ENCODE results near the gene KATNIP.

The KATNIP gene

GRCh38 chr16:27508476-27508875 is 41.5 kb upstream of the KATNIP start:
- TF ChIP-seq CTCF (IDR thresholded peaks at IDR 0.05; ENCODE audit: low read depth, low read length), result no peak
- peaks cover 91% of the 10 kb centered on the region for H3K36me3 ChIP-seq
- H3K27ac ChIP-seq, result no peak overlapping the region

GRCh38 chr16:27511657-27512448 is 38.1 kb upstream of the KATNIP start:
- Histone ChIP-seq H3K36me3 (peaks cover 78% of the 10 kb centered on the region), H3K27me3 (ENCODE audit: insufficient read depth, low read depth, severe bottlenecking) (no peaks in the 10 kb centered on the region), H3K27ac (no peak overlapping the region), H3K4me3 (ENCODE audit: low read depth, low read length) (no peak overlapping the region), H3K9me3 (ENCODE audit: severe bottlenecking) (no peaks in the 10 kb centered on the region)
- no peak for DNase-seq
- 0 out of 2 replicates have a peak, but pooled peaks have one; percentile 25 for TF ChIP-seq CTCF (IDR thresholded peaks at IDR 0.05; ENCODE audit: low read depth, low read length)

More at GRCh38 chr16:27508476-27508875, 41.5 kb upstream of the KATNIP start:
- no peaks in the 10 kb centered on the region for H3K9me3 ChIP-seq (ENCODE audit: severe bottlenecking)
- H3K27me3 ChIP-seq (ENCODE audit: insufficient read depth, low read depth, severe bottlenecking), result no peaks in the 10 kb centered on the region
- no peak overlapping the region for H3K4me3 ChIP-seq (ENCODE audit: low read depth, low read length)
- DNase-seq, result no peak

- no peak for DNase-seq
- H3K27me3 ChIP-seq (ENCODE audit: insufficient read depth, low read depth, severe bottlenecking), result no peaks in the 10 kb centered on the region
- peaks cover 79% of the 10 kb centered on the region for H3K36me3 ChIP-seq
- H3K9me3 ChIP-seq (ENCODE audit: severe bottlenecking), result no peaks in the 10 kb centered on the region
- H3K27ac ChIP-seq, result no peak overlapping the region
- H3K4me3 ChIP-seq (ENCODE audit: low read depth, low read length), result no peak overlapping the region
- no peak for TF ChIP-seq CTCF (IDR thresholded peaks at IDR 0.05; ENCODE audit: low read depth, low read length)
Measured at GRCh38 chr16:27514806-27515205, 35.1 kb upstream of the KATNIP start.

GRCh38 chr16:27515874-27516353 is 34.0 kb upstream of the KATNIP start:
- Histone ChIP-seq H3K4me3 (ENCODE audit: low read depth, low read length) (no peak overlapping the region), H3K36me3 (peaks cover 75% of the 10 kb centered on the region), H3K27me3 (ENCODE audit: insufficient read depth, low read depth, severe bottlenecking) (no peaks in the 10 kb centered on the region), H3K9me3 (ENCODE audit: severe bottlenecking) (no peaks in the 10 kb centered on the region), H3K27ac (no peak overlapping the region)
- DNase-seq, result peak; percentile 56
- peak; percentile 83 for TF ChIP-seq CTCF (IDR thresholded peaks at IDR 0.05; ENCODE audit: low read depth, low read length)

- no peak overlapping the region for H3K27ac ChIP-seq
- DNase-seq, result no peak
- no peaks in the 10 kb centered on the region for H3K9me3 ChIP-seq (ENCODE audit: severe bottlenecking)
- peaks cover 70% of the 10 kb centered on the region for H3K36me3 ChIP-seq
- H3K4me3 ChIP-seq (ENCODE audit: low read depth, low read length), result no peak overlapping the region
- TF ChIP-seq CTCF (IDR thresholded peaks at IDR 0.05; ENCODE audit: low read depth, low read length), result no peak
- H3K27me3 ChIP-seq (ENCODE audit: insufficient read depth, low read depth, severe bottlenecking), result no peaks in the 10 kb centered on the region
Measured at GRCh38 chr16:27516365-27516764, 33.6 kb upstream of the KATNIP start.

All from WERI-Rb-1 (cell line).